ENCODE data around the gene ZBED4.

ZBED4 gene

GRCh38 chr22:49929211-49929979, 75.8 kb downstream of the ZBED4 start:
- H3K27me3 ChIP-seq (ENCODE audit: control insufficient read depth in 3 of 3, insufficient read depth in 3 of 3, low read depth in 1 of 3, low read length in 3 of 3) = peaks cover 0 to 12% (median 10%) of the 10 kb centered on the region in 3 experiments
- H3K36me3 ChIP-seq (replicated peaks in 1 of 2; ENCODE audit: control insufficient read depth in 2 of 2, insufficient read depth in 2 of 2, low read length in 2 of 2) = peaks cover 0 to 5% of the 10 kb centered on the region in 2 donors
- H3K9ac ChIP-seq (ENCODE audit: low read depth, low read length, poor library complexity) = no peak overlapping the region
- peak overlapping the region; percentile 92 for H2AFZ ChIP-seq (ENCODE audit: low read length)
- H2BK12ac ChIP-seq (ENCODE audit: low read length) = no peak overlapping the region
- H3K27ac ChIP-seq (replicated peaks; ENCODE audit: low read length) = no peak overlapping the region
- H3K18ac ChIP-seq (ENCODE audit: low read length) = peak overlapping the region; percentile 76
- H3K14ac ChIP-seq (ENCODE audit: low read length) = peak overlapping the region; percentile 47
- peak overlapping the region; percentile 25 for H3K4me2 ChIP-seq (ENCODE audit: insufficient read depth, low read length, poor library complexity, severe bottlenecking)
- no peaks in the 10 kb centered on the region for H3K9me3 ChIP-seq (replicated peaks in 1 of 2; ENCODE audit: control insufficient read depth in 2 of 2, insufficient read depth in 1 of 2, low read depth in 1 of 2, low read length in 2 of 2)
- H2BK120ac ChIP-seq (ENCODE audit: low read depth, low read length) = no peak overlapping the region
- H3K4me3 ChIP-seq (ENCODE audit: low read length in 2 of 2) = no peak overlapping the region
- H3K23ac ChIP-seq (ENCODE audit: low read depth, low read length, poor library complexity) = no peak overlapping the region
- peak overlapping the region; percentile 96 for H2AK5ac ChIP-seq (ENCODE audit: low read depth, low read length)
- no peak overlapping the region for H3K4ac ChIP-seq (ENCODE audit: low read length)
- peak; percentile 69 for DNase-seq (ENCODE audit: low spot score)
- peak overlapping the region; percentile 71 for H2BK5ac ChIP-seq (ENCODE audit: low read length)
- no CpG with 5 or more reads among the region's 75 CpGs for WGBS, 2 donors (ENCODE audit: extremely low coverage in 2 of 2, insufficient read length in 2 of 2, insufficient replicate concordance in 1 of 2)
- peak overlapping the region; percentile 65 for H4K8ac ChIP-seq (ENCODE audit: low read depth, low read length)
- H2BK15ac ChIP-seq (ENCODE audit: low read length) = peak overlapping the region; percentile 96
- peaks cover 5 to 7% of the 10 kb centered on the region in 2 donors for H3K4me1 ChIP-seq (ENCODE audit: control insufficient read depth in 2 of 2, insufficient read depth in 1 of 2, low read depth in 1 of 2, low read length in 2 of 2)
- peaks cover 3% of the 10 kb centered on the region for H3K79me1 ChIP-seq (ENCODE audit: low read depth, low read length)
- H4K91ac ChIP-seq (ENCODE audit: low read depth, low read length, poor library complexity) = no peak overlapping the region

DNA sequence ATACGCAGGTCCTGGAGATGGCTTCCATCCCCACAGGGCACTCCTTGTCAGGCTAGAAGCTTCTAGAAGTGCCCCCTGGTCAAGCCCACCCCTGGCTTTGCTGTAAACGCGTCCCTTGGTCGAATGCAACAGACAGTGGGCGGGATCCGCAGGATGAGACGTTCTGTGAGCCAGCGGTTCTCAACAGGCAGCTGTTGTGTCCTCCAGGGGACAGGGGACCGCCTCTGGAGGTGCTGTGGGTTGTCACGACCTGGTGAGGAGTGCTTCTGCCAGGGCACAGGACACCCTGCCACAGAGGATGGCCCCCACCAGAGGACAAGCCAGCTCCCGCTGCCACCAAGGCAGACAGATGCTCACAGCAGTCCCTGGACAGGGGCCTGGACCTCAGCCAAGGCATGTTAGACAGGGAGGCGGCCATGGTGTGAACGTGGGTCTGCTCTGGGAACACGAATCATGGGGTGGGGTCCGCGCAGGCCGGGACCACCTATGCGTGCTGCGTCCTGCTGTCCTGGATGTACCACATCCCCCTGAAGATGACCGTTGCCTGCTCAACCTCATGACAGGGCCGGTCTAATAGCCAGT, 76.4 kb downstream of the ZBED4 start:
- peak overlapping the region; percentile 96 for H2BK15ac ChIP-seq (ENCODE audit: low read length)
- H3K27ac ChIP-seq (replicated peaks; ENCODE audit: low read length) = no peak overlapping the region
- no peak overlapping the region for H3K4me2 ChIP-seq (ENCODE audit: insufficient read depth, low read length, poor library complexity, severe bottlenecking)
- peaks cover 3% of the 10 kb centered on the region for H3K79me1 ChIP-seq (ENCODE audit: low read depth, low read length)
- no peak overlapping the region for H3K4me3 ChIP-seq (ENCODE audit: low read length in 2 of 2)
- no peak overlapping the region for H2BK120ac ChIP-seq (ENCODE audit: low read depth, low read length)
- no peak overlapping the region for H4K8ac ChIP-seq (ENCODE audit: low read depth, low read length)
- peak overlapping the region; percentile 71 for H2BK5ac ChIP-seq (ENCODE audit: low read length)
- H3K4me1 ChIP-seq (ENCODE audit: control insufficient read depth in 2 of 2, insufficient read depth in 1 of 2, low read depth in 1 of 2, low read length in 2 of 2) = peaks cover 5 to 7% of the 10 kb centered on the region in 2 donors
- peaks cover 0 to 3% of the 10 kb centered on the region in 2 donors for H3K36me3 ChIP-seq (replicated peaks in 1 of 2; ENCODE audit: control insufficient read depth in 2 of 2, insufficient read depth in 2 of 2, low read length in 2 of 2)
- peak overlapping the region; percentile 85 for H3K23ac ChIP-seq (ENCODE audit: low read depth, low read length, poor library complexity)
- H3K27me3 ChIP-seq (ENCODE audit: control insufficient read depth in 3 of 3, insufficient read depth in 3 of 3, low read depth in 1 of 3, low read length in 3 of 3) = peaks cover 0 to 12% (median 10%) of the 10 kb centered on the region in 3 experiments
- peak overlapping the region; percentile 72 for H3K9ac ChIP-seq (ENCODE audit: low read depth, low read length, poor library complexity)
- H2AK5ac ChIP-seq (ENCODE audit: low read depth, low read length) = peak overlapping the region; percentile 96
- WGBS, 2 donors (ENCODE audit: extremely low coverage in 2 of 2, insufficient read length in 2 of 2, insufficient replicate concordance in 1 of 2) = no CpG with 5 or more reads among the region's 21 CpGs
- no peak overlapping the region for H4K91ac ChIP-seq (ENCODE audit: low read depth, low read length, poor library complexity)
- H3K4ac ChIP-seq (ENCODE audit: low read length) = no peak overlapping the region
- H2AFZ ChIP-seq (ENCODE audit: low read length) = peak overlapping the region; percentile 92
- H2BK12ac ChIP-seq (ENCODE audit: low read length) = peak overlapping the region; percentile 59
- peak overlapping the region; percentile 44 for H3K18ac ChIP-seq (ENCODE audit: low read length)
- peak overlapping the region; percentile 61 for H3K14ac ChIP-seq (ENCODE audit: low read length)
- no peaks in the 10 kb centered on the region for H3K9me3 ChIP-seq (replicated peaks in 1 of 2; ENCODE audit: control insufficient read depth in 2 of 2, insufficient read depth in 1 of 2, low read depth in 1 of 2, low read length in 2 of 2)
- DNase-seq (ENCODE audit: low spot score) = no peak

- peak overlapping the region; percentile 72 for H3K9ac ChIP-seq (ENCODE audit: low read depth, low read length, poor library complexity)
- H3K9me3 ChIP-seq (replicated peaks in 1 of 2; ENCODE audit: control insufficient read depth in 2 of 2, insufficient read depth in 1 of 2, low read depth in 1 of 2, low read length in 2 of 2) = no peaks in the 10 kb centered on the region
- peaks cover 3% of the 10 kb centered on the region for H3K79me1 ChIP-seq (ENCODE audit: low read depth, low read length)
- peak overlapping the region; percentile 85 for H3K23ac ChIP-seq (ENCODE audit: low read depth, low read length, poor library complexity)
- no peak overlapping the region for H3K14ac ChIP-seq (ENCODE audit: low read length)
- no peak overlapping the region for H3K4ac ChIP-seq (ENCODE audit: low read length)
- H3K27ac ChIP-seq (replicated peaks; ENCODE audit: low read length) = no peak overlapping the region
- H2AFZ ChIP-seq (ENCODE audit: low read length) = no peak overlapping the region
- no peak overlapping the region for H4K8ac ChIP-seq (ENCODE audit: low read depth, low read length)
- no peak for DNase-seq (ENCODE audit: low spot score)
- no peak overlapping the region for H4K91ac ChIP-seq (ENCODE audit: low read depth, low read length, poor library complexity)
- no peaks in the 10 kb centered on the region for H3K36me3 ChIP-seq (replicated peaks in 1 of 2; ENCODE audit: control insufficient read depth in 2 of 2, insufficient read depth in 2 of 2, low read length in 2 of 2)
- peaks cover 5 to 7% of the 10 kb centered on the region in 2 donors for H3K4me1 ChIP-seq (ENCODE audit: control insufficient read depth in 2 of 2, insufficient read depth in 1 of 2, low read depth in 1 of 2, low read length in 2 of 2)
- H3K4me3 ChIP-seq (ENCODE audit: low read length in 2 of 2) = no peak overlapping the region
- H2AK5ac ChIP-seq (ENCODE audit: low read depth, low read length) = peak overlapping the region; percentile 96
- peaks cover 0 to 12% (median 10%) of the 10 kb centered on the region in 3 experiments for H3K27me3 ChIP-seq (ENCODE audit: control insufficient read depth in 3 of 3, insufficient read depth in 3 of 3, low read depth in 1 of 3, low read length in 3 of 3)
- peak overlapping the region; percentile 59 for H2BK12ac ChIP-seq (ENCODE audit: low read length)
- H3K4me2 ChIP-seq (ENCODE audit: insufficient read depth, low read length, poor library complexity, severe bottlenecking) = no peak overlapping the region
- H3K18ac ChIP-seq (ENCODE audit: low read length) = peak overlapping the region; percentile 44
- WGBS, 2 donors (ENCODE audit: extremely low coverage in 2 of 2, insufficient read length in 2 of 2, insufficient replicate concordance in 1 of 2) = no CpG with 5 or more reads among the region's 14 CpGs
- H2BK5ac ChIP-seq (ENCODE audit: low read length) = no peak overlapping the region
- H2BK15ac ChIP-seq (ENCODE audit: low read length) = peak overlapping the region; percentile 96
- H2BK120ac ChIP-seq (ENCODE audit: low read depth, low read length) = no peak overlapping the region
Measured at GRCh38 chr22:49930596-49931412, 77.2 kb downstream of the ZBED4 start.

All from neuronal stem cell (in vitro differentiated cells).